H1 (cell line): ENCODE data around the gene PTGES2. TPM values are rescaled to one million over a fixed set of nuclear protein-coding genes. Genes with fewer than 3 reads are reported as not detected.

Experiments used
- CTCF ChIA-PET: fragments of 300-600 bp; sonication (Branson Sonifier 250); formaldehyde crosslinking; loops from one replicate; lab custom pipeline; 2021; ENCODE audit not compliant: partially characterized antibody; lab: Charles Lee
- POLR2A ChIA-PET: fragments of 300-600 bp; sonication (Branson Sonifier 250); formaldehyde crosslinking; loops from one replicate; lab custom pipeline; 2021; ENCODE audit warnings: inconsistent platforms; ENCODE audit not compliant: partially characterized antibody; lab: Charles Lee
- DNase-seq, 2 experiments: peaks; one replicate each; pipeline versions ENCODE4 v3.0.0 to v3.0.0-alpha.2; 2010 to 2022; ENCODE audit warnings: low spot score in 2 of 2, low read depth in 1 of 2, mixed read lengths in 1 of 2
- FAIRE-seq: peaks from 2 replicates; lab custom pipeline; 2011; peaks lifted over from hg19 to GRCh38; lab: Jason Lieb, UNC
- H2AFZ ChIP-seq: 2 replicates; pipeline ENCODE4 v1.8.1; 2012; ENCODE audit warnings: low read length, inconsistent platforms
- H2AK5ac ChIP-seq: 2 replicates; pipeline ENCODE4 v1.6.1; 2013; ENCODE audit warnings: low read depth, low read length
- H2BK120ac ChIP-seq: replicated peaks from 2 replicates; pipeline ENCODE3; 2013; ENCODE audit warnings: low read depth, low read length, inconsistent platforms
- H2BK12ac ChIP-seq: 2 replicates; pipeline ENCODE4 v1.6.1; 2013; ENCODE audit warnings: low read depth, low read length
- H2BK15ac ChIP-seq: 2 replicates; pipeline ENCODE4 v1.6.1; 2013; ENCODE audit warnings: low read length
- H2BK20ac ChIP-seq: 2 replicates; pipeline ENCODE4 v1.6.1; 2013; ENCODE audit warnings: low read length
- H2BK5ac ChIP-seq: 2 replicates; pipeline ENCODE4 v1.6.1; 2013; ENCODE audit warnings: low read depth, low read length
- H3K14ac ChIP-seq: 2 replicates; pipeline ENCODE4 v1.6.1; 2013; ENCODE audit warnings: inconsistent platforms; ENCODE audit not compliant: insufficient read length
- H3K18ac ChIP-seq: 2 replicates; pipeline ENCODE4 v1.6.1; 2013; ENCODE audit warnings: low read length; ENCODE audit errors: extremely low read depth
- H3K23ac ChIP-seq: 2 replicates; pipeline ENCODE4 v1.6.1; 2013; ENCODE audit warnings: inconsistent platforms; ENCODE audit not compliant: insufficient read length
- H3K23me2 ChIP-seq: 2 replicates; pipeline ENCODE4 v1.6.1; 2013; ENCODE audit warnings: low read depth, low read length
- H3K27ac ChIP-seq: 2 replicates; pipeline ENCODE4 v1.6.1; 2011; ENCODE audit warnings: low read depth, low read length, inconsistent platforms
- H3K27me3 ChIP-seq, 4 experiments: replicated peaks in 1 of 4; 1 replicate in 1 of 4; 2 replicates in 3 of 4; pipeline versions ENCODE4 v1.6.1 to v1.8.1; 2011 to 2013; ENCODE audit warnings: low read length in 3 of 4, mild to moderate bottlenecking in 3 of 4, inconsistent platforms in 2 of 4, mixed read lengths in 2 of 4, moderate library complexity in 1 of 4; ENCODE audit not compliant: control insufficient read depth in 3 of 4, insufficient read depth in 3 of 4; ENCODE audit errors: extremely low read depth in 1 of 4
- H3K36me3 ChIP-seq, 4 experiments: 2 replicates each; pipeline versions ENCODE4 v1.6.1 to v1.8.1; 2011 to 2013; ENCODE audit warnings: mild to moderate bottlenecking in 4 of 4, low read length in 3 of 4, moderate library complexity in 2 of 4, control low read depth in 1 of 4, inconsistent platforms in 1 of 4; ENCODE audit not compliant: insufficient read depth in 4 of 4, control insufficient read depth in 2 of 4
- H3K4ac ChIP-seq: replicated peaks from 2 replicates; pipeline ENCODE3; 2013; ENCODE audit warnings: low read length, low read depth, mixed read lengths, inconsistent platforms; ENCODE audit not compliant: insufficient read length
- H3K4me1 ChIP-seq, 4 experiments: replicated peaks in 1 of 4; 1 replicate in 1 of 4; 2 replicates in 3 of 4; pipeline versions ENCODE4 v1.6.1 to v1.8.1; 2011 to 2013; ENCODE audit warnings: low read length in 3 of 4, inconsistent platforms in 2 of 4, mixed read lengths in 1 of 4; ENCODE audit not compliant: insufficient read depth in 4 of 4, control insufficient read depth in 3 of 4
- H3K4me2 ChIP-seq, 2 experiments: 2 replicates each; pipeline versions ENCODE4 v1.6.1 to v1.8.1; 2011 to 2013; ENCODE audit warnings: low read depth in 2 of 2, low read length in 2 of 2, control low read depth in 1 of 2, inconsistent platforms in 1 of 2, mild to moderate bottlenecking in 1 of 2; ENCODE audit not compliant: insufficient read depth in 1 of 2
- H3K4me3 ChIP-seq, 4 experiments: fragments of 200-600, 300-600 bp in 1 of 4; sonication (generic), shearing (Covaris generic), sonication (Bioruptor Twin) in 1 of 4; 2 replicates each; pipeline versions ENCODE4 v1.5.1 to v1.8.1; 2011 to 2016; ENCODE audit warnings: low read length in 4 of 4, low read depth in 3 of 4, control low read depth in 2 of 4, inconsistent platforms in 2 of 4, mild to moderate bottlenecking in 2 of 4, mixed read lengths in 1 of 4, moderate library complexity in 1 of 4; ENCODE audit not compliant: insufficient read depth in 2 of 4; ENCODE audit errors: extremely low read depth in 1 of 4
- H3K56ac ChIP-seq: replicated peaks from 2 replicates; pipeline ENCODE3; 2013; ENCODE audit warnings: low read depth, mild to moderate bottlenecking, mixed read lengths, low read length, inconsistent platforms; ENCODE audit not compliant: insufficient read length
- H3K79me1 ChIP-seq: 2 replicates; pipeline ENCODE4 v1.6.1; 2013; ENCODE audit warnings: low read depth, low read length, control low read depth
- H3K79me2 ChIP-seq, 2 experiments: 2 replicates each; pipeline versions ENCODE4 v1.6.1 to v1.8.1; 2012 to 2013; ENCODE audit warnings: low read length in 2 of 2, mild to moderate bottlenecking in 2 of 2, inconsistent platforms in 1 of 2; ENCODE audit not compliant: insufficient read depth in 2 of 2, control insufficient read depth in 1 of 2
- H3K9ac ChIP-seq, 4 experiments: replicated peaks in 1 of 4; 1 replicate in 1 of 4; 2 replicates in 3 of 4; pipeline versions ENCODE4 v1.6.1 to v1.8.1; 2011 to 2013; ENCODE audit warnings: low read depth in 3 of 4, low read length in 3 of 4, control low read depth in 2 of 4, mild to moderate bottlenecking in 2 of 4, moderate library complexity in 2 of 4, inconsistent platforms in 1 of 4; ENCODE audit errors: extremely low read depth in 1 of 4
- H3K9me3 ChIP-seq, 2 experiments: 2 replicates each; pipeline versions ENCODE4 v1.6.1 to v1.8.1; 2012 to 2013; ENCODE audit warnings: mild to moderate bottlenecking in 2 of 2, moderate library complexity in 2 of 2, control low read depth in 1 of 2, inconsistent platforms in 1 of 2, low read depth in 1 of 2, low read length in 1 of 2, mixed read lengths in 1 of 2; ENCODE audit not compliant: insufficient read depth in 2 of 2
- H4K20me1 ChIP-seq, 2 experiments: replicated peaks in 1 of 2; 2 replicates each; pipeline versions ENCODE3 to v1.8.1; 2011 to 2013; ENCODE audit warnings: inconsistent platforms in 2 of 2, low read length in 2 of 2, mild to moderate bottlenecking in 1 of 2; ENCODE audit not compliant: insufficient read depth in 2 of 2, control insufficient read depth in 1 of 2
- H4K5ac ChIP-seq: 2 replicates; pipeline ENCODE4 v1.6.1; 2013; ENCODE audit warnings: low read length, low read depth, mixed read lengths, inconsistent platforms; ENCODE audit not compliant: insufficient read length
- H4K8ac ChIP-seq: 2 replicates; pipeline ENCODE4 v1.8.0; 2013; ENCODE audit warnings: mild to moderate bottlenecking, moderate library complexity, low read length, inconsistent platforms; ENCODE audit not compliant: insufficient read depth; ENCODE audit errors: extremely low read depth
- H4K91ac ChIP-seq: replicated peaks from 2 replicates; pipeline ENCODE3; 2013; ENCODE audit warnings: low read length, mixed read lengths, inconsistent platforms; ENCODE audit not compliant: insufficient read length
- ATF3 ChIP-seq: IDR thresholded peaks from 2 replicates; pipeline ENCODE4 v1.6.1; 2011; ENCODE audit warnings: low read depth, mild to moderate bottlenecking, low read length; ENCODE audit not compliant: insufficient read depth
- BCL11A ChIP-seq, 2 experiments: IDR thresholded peaks; one replicate each; pipeline ENCODE4 v1.6.1; 2011; ENCODE audit warnings: low read depth in 2 of 2, low read length in 2 of 2, mild to moderate bottlenecking in 2 of 2
- CBX8 ChIP-seq: fragments of 300-800, 300-1000 bp; sonication (generic); IDR thresholded peaks from 2 replicates; pipeline ENCODE4 v1.7.1; 2016; ENCODE audit warnings: low read depth, low read length, borderline replicate concordance
- CTBP2 ChIP-seq: IDR thresholded peaks from 2 replicates; pipeline ENCODE4 v1.7.0; 2011; ENCODE audit warnings: borderline replicate concordance, mild to moderate bottlenecking, moderate library complexity, mixed read lengths, low read length; ENCODE audit not compliant: insufficient read depth, insufficient read length
- JUN ChIP-seq: IDR thresholded peaks from 2 replicates; pipeline ENCODE4 v1.6.1; 2011; ENCODE audit warnings: low read depth, mild to moderate bottlenecking, improper control_type of control experiment, low read length
- KDM1A ChIP-seq: fragments of 200-600, 300-600 bp; sonication (generic); IDR thresholded peaks from 2 replicates; pipeline ENCODE4 v1.7.1; 2016; ENCODE audit warnings: mild to moderate bottlenecking, low read length, borderline replicate concordance
- KDM4A ChIP-seq: IDR thresholded peaks from one replicate; pipeline ENCODE4 v1.7.1; 2012; ENCODE audit warnings: low read depth, mild to moderate bottlenecking, moderate library complexity, low read length, inconsistent platforms; ENCODE audit not compliant: severe bottlenecking
- SAP30 ChIP-seq: fragments of 300-600 bp; sonication (generic); IDR thresholded peaks from 2 replicates; pipeline ENCODE4 v1.7.1; 2012; ENCODE audit warnings: low read length, moderate library complexity, mild to moderate bottlenecking, inconsistent platforms; ENCODE audit not compliant: insufficient read depth, insufficient replicate concordance
- USF2 ChIP-seq: IDR thresholded peaks from 2 replicates; pipeline ENCODE4 v1.6.1; 2011; ENCODE audit warnings: low read length, improper control_type of control experiment
- WGBS, 2 experiments: shearing (Covaris generic) in 1 of 2; methylation state at CpG; one replicate each; pipeline versions ENCODE4 v1.1.6 to v1.1.7; 2013 to 2015; ENCODE audit warnings: low lambda C conversion rate in 2 of 2, mixed read lengths in 2 of 2, inconsistent platforms in 1 of 2, low coverage in 1 of 2, missing lambda C conversion rate in 1 of 2; ENCODE audit not compliant: insufficient replicate concordance in 2 of 2, insufficient coverage in 1 of 2, insufficient read length in 1 of 2; ENCODE audit errors: extremely low coverage in 1 of 2, missing lambda C conversion rate in 1 of 2; 5-methylcytosine and 5-hydroxymethylcytosine counted together
- polyA plus RNA-seq, 7 experiments: library from polyadenylated mRNA; depleted of rRNA in 3 of 7; stranded (reverse) in 5 of 7; unstranded in 2 of 7; fragments of >200 nt in 5 of 7; fragments of 200-250 nt in 2 of 7; gene quantifications; 1 replicate in 5 of 7; 2 replicates in 1 of 7; 4 replicates in 1 of 7; pipeline versions ENCODE4 v1.2.1 to v1.2.3, GENCODE V29; 2011 to 2013; ENCODE audit warnings: missing spikeins in 2 of 7, mixed read lengths in 2 of 7
- total RNA-seq: library from RNA; stranded (reverse); fragmentation: NEBNext Ultra II Directional; extraction: Animal tissue kit (Norgen Biotek cat#: 25700); gene quantifications from 2 replicates; pipeline ENCODE4 v1.2.1, GENCODE V29; 2021

The PTGES2 gene
- total and polyA plus RNA-seq, 2 of the 8 experiments (the other 6 are each of a cell fraction or from before 2014, with no cell fraction given): 80.7 to 81.2 TPM

- Histone ChIP-seq H3K4me1 (peaks cover 0 to 8% (median 3%) of the 10 kb centered on the region in 4 experiments; a peak in 5 of 7 replicates), H3K18ac (no peak overlapping the region), H3K27me3 (no peaks in the 10 kb centered on the region; a peak in 2 of 7 replicates), H3K9me3 (no peaks in the 10 kb centered on the region), H4K91ac (no peak overlapping the region), H2BK15ac (no peak overlapping the region), H4K20me1 (no peaks in the 10 kb centered on the region), H2BK120ac (no peak overlapping the region), H2AK5ac (0 out of 2 replicates have a peak overlapping the region, but pooled peaks have one; percentile 53), H2BK5ac (no peak overlapping the region), H3K14ac (no peak overlapping the region), H3K23ac (no peak overlapping the region), H4K5ac (no peak overlapping the region), H3K79me2 (no peaks in the 10 kb centered on the region), H3K4me2 (no peak overlapping the region), H3K4ac (no peak overlapping the region), H2BK20ac (no peak overlapping the region), H3K9ac (no peak overlapping the region), H3K4me3 (no peak overlapping the region), H4K8ac (no peak overlapping the region; the same call in 1 of the 2 replicates), H2AFZ (no peak overlapping the region), H3K36me3 (no peaks in the 10 kb centered on the region), H2BK12ac (no peak overlapping the region), H3K27ac (no peak overlapping the region), H3K56ac (no peak overlapping the region), H3K23me2 (no peaks in the 10 kb centered on the region), H3K79me1 (no peaks in the 10 kb centered on the region)
- 85% methylated on average over 8 of the region's 8 CpGs; no CpG with 5 or more reads in 1 of the 2 experiments for WGBS, 2 experiments
- CTCF ChIA-PET: interaction anchor here (0.7 to 1.9 kb wide), 4 partner anchors 10 to 32 kb away, joined by 3 to 8 read pairs (median 3); no protein-coding TSS in a partner anchor
- DNase-seq (no peak), FAIRE-seq (no peak)
- no peak for TF ChIP-seq CBX8
- no peak for TF ChIP-seq USF2
- no peak for TF ChIP-seq BCL11A (IDR thresholded peaks at IDR 0.05; ENCODE audit: low read depth in 2 of 2, low read length in 2 of 2)
- no peak for TF ChIP-seq CTBP2
- no peak for TF ChIP-seq JUN
- TF ChIP-seq KDM4A: no peak
- TF ChIP-seq ATF3: no peak
- no peak for TF ChIP-seq KDM1A
- TF ChIP-seq SAP30: no peak
- POLR2A ChIA-PET: interaction anchor here (0.6 to 2.5 kb wide), 5 partner anchors 10 to 207 kb away, joined by 3 to 10 read pairs (median 4); no protein-coding TSS in a partner anchor
Observed at GRCh38 chr9:128146591-128147120, 19.1 kb upstream of the PTGES2 start.
